HepG2 (cell line): ENCODE data around the gene AMIGO3. TPM values are rescaled to one million over a fixed set of nuclear protein-coding genes. Genes with fewer than 3 reads are reported as not detected.
A peak's percentile ranks its signal among the peaks of the same experiment; 100 is the strongest.

ENCODE experiments used
- FOXJ3 ChIP-seq: sonication (generic); formaldehyde crosslinking; IDR thresholded peaks from 2 replicates; pipeline ENCODE4 v1.4.0; 2020; ENCODE audit warnings: missing genetic modification reagents, mild to moderate bottlenecking, borderline replicate concordance
- FOXK2 ChIP-seq: fragments of 450-650 bp; IDR thresholded peaks from 2 replicates; pipeline ENCODE4 v1.6.1; 2016
- MAZ ChIP-seq, 2 experiments: sonication (generic) in 1 of 2; formaldehyde crosslinking in 1 of 2; IDR thresholded peaks; 2 replicates each; pipeline versions ENCODE4 v1.5.0 to v1.6.1; 2012 to 2020; ENCODE audit warnings: low read depth in 2 of 2, mild to moderate bottlenecking in 2 of 2, borderline replicate concordance in 1 of 2, improper control_type of control experiment in 1 of 2, low read length in 1 of 2, missing genetic modification reagents in 1 of 2, moderate library complexity in 1 of 2
- RARG ChIP-seq: sonication (generic); formaldehyde crosslinking; IDR thresholded peaks from 2 replicates; pipeline ENCODE4 v1.4.0; 2020; ENCODE audit warnings: low read depth, mild to moderate bottlenecking, missing genetic modification reagents
- RNF2 ChIP-seq: fragments of 450-650 bp; conservative IDR thresholded peaks from 2 replicates; pipeline ENCODE4 v1.6.1; 2016; ENCODE audit warnings: low read depth
- TARDBP ChIP-seq: sonication (generic); formaldehyde crosslinking; IDR thresholded peaks from 2 replicates; pipeline ENCODE4 v1.8.0; 2022; ENCODE audit warnings: mild to moderate bottlenecking, missing genetic modification reagents
- ZC3H4 ChIP-seq: sonication (generic); formaldehyde crosslinking; IDR thresholded peaks from 2 replicates; pipeline ENCODE4 v1.4.0; 2020; ENCODE audit warnings: missing genetic modification reagents, borderline replicate concordance
- ZNF235 ChIP-seq: sonication (generic); formaldehyde crosslinking; IDR thresholded peaks from 2 replicates; pipeline ENCODE4 v1.8.1; 2023; ENCODE audit warnings: mild to moderate bottlenecking, missing genetic modification reagents, borderline replicate concordance
- ZNF569 ChIP-seq: sonication (generic); formaldehyde crosslinking; IDR thresholded peaks from 2 replicates; pipeline ENCODE4 v1.5.0; 2020; ENCODE audit warnings: mild to moderate bottlenecking, missing genetic modification reagents, moderate library complexity, borderline replicate concordance
- ZNF704 ChIP-seq: sonication (generic); formaldehyde crosslinking; IDR thresholded peaks from 2 replicates; pipeline ENCODE4 v1.8.1; 2023; ENCODE audit warnings: mild to moderate bottlenecking, inconsistent platforms, moderate library complexity, missing genetic modification reagents, borderline replicate concordance
- ZNF709 ChIP-seq: sonication (generic); formaldehyde crosslinking; IDR thresholded peaks from 2 replicates; pipeline ENCODE4 v1.5.0; 2020; ENCODE audit warnings: mild to moderate bottlenecking, missing genetic modification reagents
- ZNF747 ChIP-seq: sonication (generic); formaldehyde crosslinking; IDR thresholded peaks from 2 replicates; pipeline ENCODE4 v1.8.1; 2023; ENCODE audit warnings: missing genetic modification reagents, mild to moderate bottlenecking, borderline replicate concordance
- ZNF768 ChIP-seq: sonication (generic); formaldehyde crosslinking; IDR thresholded peaks from 2 replicates; pipeline ENCODE4 v1.4.0; 2020; ENCODE audit warnings: missing genetic modification reagents
- ZNF839 ChIP-seq: sonication (generic); formaldehyde crosslinking; IDR thresholded peaks from 2 replicates; pipeline ENCODE4 v1.4.0; 2020; ENCODE audit warnings: missing genetic modification reagents, mild to moderate bottlenecking, borderline replicate concordance
- polyA plus RNA-seq, 8 experiments: library from polyadenylated mRNA; depleted of rRNA in 3 of 8; stranded (reverse) in 7 of 8; unstranded in 1 of 8; fragments of >200 nt; fragmentation: Illumina TruSeq in 4 of 8; extraction: Trizol in 4 of 8; gene quantifications; 2 replicates each; pipeline versions ENCODE4 v1.2.1 to v1.2.3, GENCODE V29; 2011 to 2016; ENCODE audit warnings: low read depth in 4 of 8, missing spikeins in 1 of 8, mixed read lengths in 1 of 8; ENCODE audit not compliant: insufficient read depth in 1 of 8
- total RNA-seq, 5 experiments: library from RNA; depleted of rRNA; stranded (reverse); fragments of >200 nt; fragmentation: Illumina TruSeq; extraction: Trizol; gene quantifications; 2 replicates each; pipeline ENCODE4 v1.2.3, GENCODE V29; 2016; ENCODE audit warnings: low read depth in 1 of 5
- TF ChIP-seq, protein P1 (sequence below): sonication (generic); formaldehyde crosslinking; IDR thresholded peaks from 2 replicates; pipeline ENCODE4 v1.4.0; 2020; ENCODE audit warnings: mild to moderate bottlenecking, low read depth, missing genetic modification reagents
- TF ChIP-seq, protein P2 (sequence below): sonication (generic); formaldehyde crosslinking; IDR thresholded peaks from 2 replicates; pipeline ENCODE4 v1.5.0; 2020; ENCODE audit warnings: mild to moderate bottlenecking, missing genetic modification reagents
- TF ChIP-seq, protein P3 (sequence below): IDR thresholded peaks from 2 replicates; pipeline ENCODE4 v1.4.0; 2020; ENCODE audit warnings: mild to moderate bottlenecking, missing genetic modification reagents
- TF ChIP-seq, protein P4 (sequence below): IDR thresholded peaks from 2 replicates; pipeline ENCODE4 v1.6.1; 2016; ENCODE audit warnings: mild to moderate bottlenecking, missing biosample characterization, missing genetic modification reagents

The AMIGO3 gene
- total and polyA plus RNA-seq, 2 of the 13 experiments (the other 11 are each of a cell fraction or from before 2014, with no cell fraction given), result 0.35 TPM; not detected in 1

DNA sequence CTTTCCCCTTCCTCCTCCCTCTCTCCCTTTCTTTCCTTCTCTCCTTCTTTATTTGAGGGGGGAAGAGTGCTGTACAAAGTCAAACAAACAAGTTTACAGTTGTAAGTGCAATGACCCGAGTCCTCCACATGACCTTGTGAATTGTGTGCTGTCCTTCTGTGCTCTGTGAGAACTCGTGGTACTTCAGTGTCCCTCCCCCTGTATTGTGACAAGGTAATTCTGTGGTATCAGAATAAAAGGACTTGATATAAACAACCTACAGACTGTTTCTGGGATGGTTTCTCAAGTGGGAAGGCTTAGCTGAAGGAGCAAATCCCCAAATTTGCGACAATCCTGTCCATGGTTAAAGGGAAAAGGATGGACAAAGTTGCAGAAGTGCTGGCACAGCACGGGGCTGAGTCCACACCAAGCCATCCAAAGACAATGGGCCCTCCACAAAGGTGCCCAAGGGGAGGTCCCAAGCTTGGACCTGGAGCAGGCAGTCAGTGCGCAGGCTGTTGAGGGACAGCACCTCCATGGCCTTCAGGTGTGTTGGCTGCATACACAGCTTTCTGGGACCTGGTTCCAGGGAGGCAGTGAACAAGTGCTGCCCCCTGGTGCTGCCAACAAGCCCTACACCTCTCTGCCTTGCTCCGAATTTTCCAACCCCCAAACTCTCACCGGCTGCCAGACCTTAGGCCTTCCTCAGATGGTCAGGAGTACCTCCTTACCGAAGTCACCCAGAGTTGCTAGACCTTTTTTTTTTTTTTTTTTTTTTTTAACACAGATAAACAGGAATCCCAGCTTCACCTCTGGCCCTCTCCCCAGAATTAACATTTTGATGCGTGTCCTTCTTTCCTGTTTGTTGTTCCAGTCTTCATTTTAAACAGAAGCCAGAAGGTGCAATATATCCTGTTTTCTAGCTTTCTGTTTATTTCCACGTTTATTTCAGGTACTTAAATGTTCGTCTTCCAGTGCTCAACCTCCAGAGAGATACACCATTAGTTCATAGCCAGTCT is 47.9 kb downstream of the AMIGO3 start (continued):
- TF ChIP-seq ZNF235 (CRISPR knock-in tag) (peak; percentile 26; the same call in 1 of the 2 replicates), FOXJ3 (peak; percentile 70), ZNF747 (CRISPR knock-in tag) (no peak), ZNF709 (CRISPR knock-in tag) (peak; percentile 2; the same call in 1 of the 2 replicates), FOXK2 (peak; percentile 44; the same call in 1 of the 2 replicates), ZNF569 (CRISPR knock-in tag) (no peak), ZNF839 (CRISPR knock-in tag) (no peak), RARG (CRISPR knock-in tag) (peak; percentile 50; the same call in 1 of the 2 replicates), ZNF704 (no peak), RNF2 (no peak), TARDBP (peak; percentile 64), ZC3H4 (peak; percentile 27; the same call in 1 of the 2 replicates), ZNF768 (CRISPR knock-in tag) (peak; percentile 80), MAZ (IDR thresholded peaks at IDR 0.05; ENCODE audit: borderline replicate concordance, low read depth, low read length) (0 out of 2 replicates have a peak, but pooled peaks have one; percentile 18), MAZ (CRISPR knock-in tag; IDR thresholded peaks at IDR 0.05; ENCODE audit: low read depth) (peak; percentile 76; the same call in 1 of the 2 replicates)
- TF ChIP-seq, protein P1, sequence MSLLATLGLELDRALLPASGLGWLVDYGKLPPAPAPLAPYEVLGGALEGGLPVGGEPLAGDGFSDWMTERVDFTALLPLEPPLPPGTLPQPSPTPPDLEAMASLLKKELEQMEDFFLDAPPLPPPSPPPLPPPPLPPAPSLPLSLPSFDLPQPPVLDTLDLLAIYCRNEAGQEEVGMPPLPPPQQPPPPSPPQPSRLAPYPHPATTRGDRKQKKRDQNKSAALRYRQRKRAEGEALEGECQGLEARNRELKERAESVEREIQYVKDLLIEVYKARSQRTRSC (CRISPR knock-in tag), result no peak
- TF ChIP-seq, protein P2, sequence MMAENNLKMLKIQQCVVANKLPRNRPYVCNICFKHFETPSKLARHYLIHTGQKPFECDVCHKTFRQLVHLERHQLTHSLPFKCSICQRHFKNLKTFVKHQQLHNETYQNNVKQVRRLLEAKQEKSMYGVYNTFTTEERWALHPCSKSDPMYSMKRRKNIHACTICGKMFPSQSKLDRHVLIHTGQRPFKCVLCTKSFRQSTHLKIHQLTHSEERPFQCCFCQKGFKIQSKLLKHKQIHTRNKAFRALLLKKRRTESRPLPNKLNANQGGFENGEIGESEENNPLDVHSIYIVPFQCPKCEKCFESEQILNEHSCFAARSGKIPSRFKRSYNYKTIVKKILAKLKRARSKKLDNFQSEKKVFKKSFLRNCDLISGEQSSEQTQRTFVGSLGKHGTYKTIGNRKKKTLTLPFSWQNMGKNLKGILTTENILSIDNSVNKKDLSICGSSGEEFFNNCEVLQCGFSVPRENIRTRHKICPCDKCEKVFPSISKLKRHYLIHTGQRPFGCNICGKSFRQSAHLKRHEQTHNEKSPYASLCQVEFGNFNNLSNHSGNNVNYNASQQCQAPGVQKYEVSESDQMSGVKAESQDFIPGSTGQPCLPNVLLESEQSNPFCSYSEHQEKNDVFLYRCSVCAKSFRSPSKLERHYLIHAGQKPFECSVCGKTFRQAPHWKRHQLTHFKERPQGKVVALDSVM (CRISPR knock-in tag), result no peak
- TF ChIP-seq, protein P3, sequence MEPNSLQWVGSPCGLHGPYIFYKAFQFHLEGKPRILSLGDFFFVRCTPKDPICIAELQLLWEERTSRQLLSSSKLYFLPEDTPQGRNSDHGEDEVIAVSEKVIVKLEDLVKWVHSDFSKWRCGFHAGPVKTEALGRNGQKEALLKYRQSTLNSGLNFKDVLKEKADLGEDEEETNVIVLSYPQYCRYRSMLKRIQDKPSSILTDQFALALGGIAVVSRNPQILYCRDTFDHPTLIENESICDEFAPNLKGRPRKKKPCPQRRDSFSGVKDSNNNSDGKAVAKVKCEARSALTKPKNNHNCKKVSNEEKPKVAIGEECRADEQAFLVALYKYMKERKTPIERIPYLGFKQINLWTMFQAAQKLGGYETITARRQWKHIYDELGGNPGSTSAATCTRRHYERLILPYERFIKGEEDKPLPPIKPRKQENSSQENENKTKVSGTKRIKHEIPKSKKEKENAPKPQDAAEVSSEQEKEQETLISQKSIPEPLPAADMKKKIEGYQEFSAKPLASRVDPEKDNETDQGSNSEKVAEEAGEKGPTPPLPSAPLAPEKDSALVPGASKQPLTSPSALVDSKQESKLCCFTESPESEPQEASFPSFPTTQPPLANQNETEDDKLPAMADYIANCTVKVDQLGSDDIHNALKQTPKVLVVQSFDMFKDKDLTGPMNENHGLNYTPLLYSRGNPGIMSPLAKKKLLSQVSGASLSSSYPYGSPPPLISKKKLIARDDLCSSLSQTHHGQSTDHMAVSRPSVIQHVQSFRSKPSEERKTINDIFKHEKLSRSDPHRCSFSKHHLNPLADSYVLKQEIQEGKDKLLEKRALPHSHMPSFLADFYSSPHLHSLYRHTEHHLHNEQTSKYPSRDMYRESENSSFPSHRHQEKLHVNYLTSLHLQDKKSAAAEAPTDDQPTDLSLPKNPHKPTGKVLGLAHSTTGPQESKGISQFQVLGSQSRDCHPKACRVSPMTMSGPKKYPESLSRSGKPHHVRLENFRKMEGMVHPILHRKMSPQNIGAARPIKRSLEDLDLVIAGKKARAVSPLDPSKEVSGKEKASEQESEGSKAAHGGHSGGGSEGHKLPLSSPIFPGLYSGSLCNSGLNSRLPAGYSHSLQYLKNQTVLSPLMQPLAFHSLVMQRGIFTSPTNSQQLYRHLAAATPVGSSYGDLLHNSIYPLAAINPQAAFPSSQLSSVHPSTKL, result peak; percentile 28; the same call in 1 of the 2 replicates
- TF ChIP-seq, protein P4, sequence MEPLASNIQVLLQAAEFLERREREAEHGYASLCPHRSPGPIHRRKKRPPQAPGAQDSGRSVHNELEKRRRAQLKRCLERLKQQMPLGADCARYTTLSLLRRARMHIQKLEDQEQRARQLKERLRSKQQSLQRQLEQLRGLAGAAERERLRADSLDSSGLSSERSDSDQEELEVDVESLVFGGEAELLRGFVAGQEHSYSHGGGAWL (CRISPR knock-in tag), result peak; percentile 45; the same call in 1 of the 2 replicates
